Calu3 (cell line): ENCODE results near the gene PCDHGB7. TPM values are rescaled to one million over a fixed set of nuclear protein-coding genes. Genes with fewer than 3 reads are reported as not detected.
"Not testable (repeated sequence)": the region's sequence is repeated elsewhere in the genome, so short reads cannot be mapped to it uniquely, and the experiment has no call there.

Experiments
- BruUV-seq: library from RNA; stranded (reverse); fragments of 400-500 nt; replicated peaks from 2 replicates; lab custom pipeline; 2021; lab: Mats Ljungman, UMichigan
- CTCF ChIA-PET: fragments of 300-600 bp; sonication (Branson Sonifier 250); formaldehyde crosslinking; loops from one replicate; lab custom pipeline; 2022; ENCODE audit warnings: antibody characterized with exemption; lab: Charles Lee
- DNase-seq: peaks from one replicate; pipeline ENCODE4 v3.0.0; 2022
- H3K27ac Mint-ChIP-seq: one replicate; pipeline ENCODE4 v1.8.0; 2022; ENCODE audit warnings: mixed read lengths; ENCODE audit not compliant: unreplicated experiment
- H3K27me3 Mint-ChIP-seq: one replicate; pipeline ENCODE4 v1.8.0; 2022; ENCODE audit warnings: mixed read lengths; ENCODE audit not compliant: unreplicated experiment
- H3K36me3 Mint-ChIP-seq: one replicate; pipeline ENCODE4 v1.8.0; 2022; ENCODE audit warnings: mild to moderate bottlenecking, moderate library complexity, mixed read lengths; ENCODE audit not compliant: insufficient read depth, unreplicated experiment
- H3K4me1 Mint-ChIP-seq: one replicate; pipeline ENCODE4 v1.8.0; 2022; ENCODE audit warnings: mild to moderate bottlenecking, low read depth, mixed read lengths; ENCODE audit not compliant: unreplicated experiment
- H3K4me3 Mint-ChIP-seq: one replicate; pipeline ENCODE4 v1.8.0; 2022; ENCODE audit warnings: mild to moderate bottlenecking, low read depth, moderate library complexity, mixed read lengths; ENCODE audit not compliant: unreplicated experiment
- H3K9me3 Mint-ChIP-seq: one replicate; pipeline ENCODE4 v1.8.0; 2022; ENCODE audit warnings: low read depth, mixed read lengths; ENCODE audit not compliant: unreplicated experiment
- intact Hi-C: fragments of 100-400 bp; cut with micrococcal nuclease; formaldehyde crosslinking; loops from one replicate; pipeline ENCODE4 v1.10.0; 2022; ENCODE audit not compliant: unreplicated experiment
- total RNA-seq: library from RNA; stranded (reverse); gene quantifications from 2 replicates; pipeline ENCODE4 v1.2.3, GENCODE V29; 2022
- TF ChIP-seq, protein P1 (sequence below): fragments of 200-600 bp; IDR thresholded peaks from one replicate; pipeline ENCODE4 v1.8.0; 2022; ENCODE audit warnings: antibody characterized with exemption; ENCODE audit not compliant: unreplicated experiment

Gene PCDHGB7
- total RNA-seq, 1 experiment from 2014 or later: 13.6 TPM

DNA sequence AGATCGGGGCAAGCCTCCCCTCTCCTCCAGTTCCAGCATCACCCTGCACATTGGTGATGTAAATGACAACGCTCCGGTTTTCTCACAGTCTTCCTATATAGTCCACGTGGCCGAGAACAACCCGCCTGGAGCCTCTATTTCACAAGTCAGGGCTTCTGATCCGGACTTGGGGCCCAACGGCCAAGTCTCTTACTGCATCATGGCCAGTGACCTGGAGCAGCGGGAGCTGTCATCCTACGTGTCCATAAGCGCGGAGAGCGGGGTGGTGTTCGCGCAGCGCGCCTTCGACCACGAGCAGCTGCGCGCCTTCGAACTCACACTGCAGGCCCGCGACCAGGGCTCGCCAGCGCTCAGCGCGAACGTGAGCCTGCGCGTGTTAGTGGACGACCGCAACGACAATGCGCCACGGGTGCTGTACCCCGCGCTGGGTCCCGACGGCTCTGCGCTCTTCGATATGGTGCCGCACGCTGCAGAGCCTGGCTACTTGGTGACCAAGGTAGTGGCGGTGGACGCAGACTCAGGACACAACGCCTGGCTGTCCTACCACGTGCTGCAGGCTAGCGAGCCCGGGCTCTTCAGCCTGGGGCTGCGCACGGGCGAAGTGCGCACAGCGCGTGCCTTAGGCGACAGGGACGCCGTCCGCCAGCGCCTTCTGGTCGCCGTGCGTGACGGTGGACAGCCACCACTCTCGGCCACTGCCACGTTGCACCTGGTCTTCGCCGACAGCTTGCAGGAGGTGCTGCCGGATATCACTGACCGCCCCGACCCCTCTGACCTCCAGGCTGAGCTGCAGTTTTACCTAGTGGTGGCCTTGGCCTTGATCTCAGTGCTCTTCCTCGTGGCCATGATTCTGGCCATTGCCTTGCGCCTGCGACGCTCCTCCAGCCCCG lies 28.1 kb upstream of the PCDHGB7 start:
- TF ChIP-seq, protein P1, sequence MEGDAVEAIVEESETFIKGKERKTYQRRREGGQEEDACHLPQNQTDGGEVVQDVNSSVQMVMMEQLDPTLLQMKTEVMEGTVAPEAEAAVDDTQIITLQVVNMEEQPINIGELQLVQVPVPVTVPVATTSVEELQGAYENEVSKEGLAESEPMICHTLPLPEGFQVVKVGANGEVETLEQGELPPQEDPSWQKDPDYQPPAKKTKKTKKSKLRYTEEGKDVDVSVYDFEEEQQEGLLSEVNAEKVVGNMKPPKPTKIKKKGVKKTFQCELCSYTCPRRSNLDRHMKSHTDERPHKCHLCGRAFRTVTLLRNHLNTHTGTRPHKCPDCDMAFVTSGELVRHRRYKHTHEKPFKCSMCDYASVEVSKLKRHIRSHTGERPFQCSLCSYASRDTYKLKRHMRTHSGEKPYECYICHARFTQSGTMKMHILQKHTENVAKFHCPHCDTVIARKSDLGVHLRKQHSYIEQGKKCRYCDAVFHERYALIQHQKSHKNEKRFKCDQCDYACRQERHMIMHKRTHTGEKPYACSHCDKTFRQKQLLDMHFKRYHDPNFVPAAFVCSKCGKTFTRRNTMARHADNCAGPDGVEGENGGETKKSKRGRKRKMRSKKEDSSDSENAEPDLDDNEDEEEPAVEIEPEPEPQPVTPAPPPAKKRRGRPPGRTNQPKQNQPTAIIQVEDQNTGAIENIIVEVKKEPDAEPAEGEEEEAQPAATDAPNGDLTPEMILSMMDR: no peak
- Mint-ChIP-seq H3K36me3 (peaks cover 9% of the 10 kb centered on the region), H3K4me3 (no peak overlapping the region), H3K9me3 (peaks cover 17% of the 10 kb centered on the region), H3K4me1 (no peaks in the 10 kb centered on the region), H3K27ac (no peak overlapping the region), H3K27me3 (no peaks in the 10 kb centered on the region)
- DNase-seq: no peak
- CTCF ChIA-PET: no interaction called here
- BruUV-seq: no TSS peak
- intact Hi-C loops: no loop called here

GRCh38 chr5:141392429-141393198 lies 24.9 kb upstream of the PCDHGB7 start, which contains the start of gene PCDHGA8:
PCDHGA8 (plus strand) TSS chr5:141392633; CDS start chr5:141392814, 181 bp downstream.
- H3K9me3 Mint-ChIP-seq: peaks cover 20% of the 10 kb centered on the region
- no TSS peak for BruUV-seq
- TF ChIP-seq, protein P1: no peak
- H3K27me3 Mint-ChIP-seq: no peaks in the 10 kb centered on the region
- CTCF ChIA-PET: no interaction called here
- H3K4me1 Mint-ChIP-seq: no peaks in the 10 kb centered on the region
- no peak for DNase-seq
- intact Hi-C loops: no loop called here
- H3K4me3 Mint-ChIP-seq: no peak within 1 kb of the TSS
- peaks cover 9% of the 10 kb centered on the region for H3K36me3 Mint-ChIP-seq
- H3K27ac Mint-ChIP-seq: no peak within 1 kb of the TSS

DNA sequence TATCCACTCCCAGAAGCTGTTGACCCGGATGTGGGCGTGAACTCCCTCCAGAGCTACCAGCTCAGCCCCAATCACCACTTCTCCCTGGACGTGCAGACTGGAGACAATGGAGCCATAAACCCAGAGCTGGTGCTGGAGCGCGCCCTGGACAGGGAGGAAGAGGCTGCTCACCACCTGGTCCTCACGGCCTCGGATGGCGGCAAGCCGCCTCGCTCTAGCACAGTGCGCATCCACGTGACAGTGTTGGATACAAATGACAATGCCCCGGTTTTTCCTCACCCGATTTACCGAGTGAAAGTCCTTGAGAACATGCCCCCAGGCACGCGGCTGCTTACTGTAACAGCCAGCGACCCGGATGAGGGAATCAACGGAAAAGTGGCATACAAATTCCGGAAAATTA lies 24.2 kb upstream of the PCDHGB7 start:
- Mint-ChIP-seq H3K36me3 (peaks cover 9% of the 10 kb centered on the region), H3K27ac (no peak overlapping the region), H3K4me1 (no peaks in the 10 kb centered on the region), H3K27me3 (no peaks in the 10 kb centered on the region), H3K9me3 (peaks cover 20% of the 10 kb centered on the region), H3K4me3 (no peak overlapping the region)
- intact Hi-C loops: no loop called here
- CTCF ChIA-PET: no interaction called here
- no TSS peak for BruUV-seq
- DNase-seq: no peak
- TF ChIP-seq, protein P1: no peak

DNA sequence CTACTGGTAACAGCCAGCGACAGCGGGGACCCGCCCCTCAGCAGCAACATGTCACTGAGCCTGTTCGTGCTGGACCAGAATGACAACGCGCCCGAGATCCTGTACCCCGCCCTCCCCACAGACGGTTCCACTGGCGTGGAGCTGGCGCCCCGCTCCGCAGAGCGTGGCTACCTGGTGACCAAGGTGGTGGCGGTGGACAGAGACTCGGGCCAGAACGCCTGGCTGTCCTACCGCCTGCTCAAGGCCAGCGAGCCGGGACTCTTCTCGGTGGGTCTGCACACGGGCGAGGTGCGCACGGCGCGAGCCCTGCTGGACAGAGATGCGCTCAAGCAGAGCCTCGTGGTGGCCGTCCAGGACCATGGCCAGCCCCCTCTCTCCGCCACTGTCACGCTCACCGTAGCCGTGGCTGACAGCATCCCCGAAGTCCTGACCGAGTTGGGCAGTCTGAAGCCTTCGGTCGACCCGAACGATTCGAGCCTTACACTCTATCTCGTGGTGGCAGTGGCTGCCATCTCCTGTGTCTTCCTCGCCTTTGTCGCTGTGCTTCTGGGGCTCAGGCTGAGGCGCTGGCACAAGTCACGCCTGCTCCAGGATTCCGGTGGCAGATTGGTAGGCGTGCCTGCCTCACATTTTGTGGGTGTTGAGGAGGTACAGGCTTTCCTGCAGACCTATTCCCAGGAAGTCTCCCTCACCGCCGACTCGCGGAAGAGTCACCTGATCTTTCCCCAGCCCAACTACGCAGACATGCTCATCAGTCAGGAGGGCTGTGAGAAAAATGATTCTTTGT lies 22.9 kb upstream of the PCDHGB7 start:
- intact Hi-C loops, DNase-seq, CTCF ChIA-PET, BruUV-seq, H3K4me3 Mint-ChIP-seq, H3K27me3 Mint-ChIP-seq, H3K27ac Mint-ChIP-seq, H3K4me1 Mint-ChIP-seq: not testable (repeated sequence)
- Mint-ChIP-seq H3K9me3 (peaks cover 13% of the 10 kb centered on the region), H3K36me3 (peaks cover 13% of the 10 kb centered on the region)
